ENCODE data around the gene RAVER1. TPM values are rescaled to one million over a fixed set of nuclear protein-coding genes. Genes with fewer than 3 reads are reported as not detected.

Gene RAVER1
- total and polyA plus RNA-seq, 2 of the 8 experiments (the other 6 are each of a cell fraction or from before 2014, with no cell fraction given), result 5.7 to 70.5 TPM

GRCh38 chr19:10266706-10267105 is 66.6 kb downstream of the RAVER1 start (continued):
- no peak for TF ChIP-seq KDM5A (IDR thresholded peaks at IDR 0.05; ENCODE audit: low read length)
- no peak for TF ChIP-seq ZNF274 (IDR thresholded peaks at IDR 0.05; ENCODE audit: borderline replicate concordance, extremely low read depth, low read length)

Small RNAs within 50 kb of the gene (small RNA-seq; reads per million reads assigned to genes)
- not detected for gene AC011511.1 (ENCODE audit: insufficient read depth)
- gene AC011511.4 (ENCODE audit: insufficient read depth), result not detected

Other genes starting within 250 kb of the RAVER1 start
- 24.5 and 25.3 TPM in 2 replicates for gene SHFL, start 247.2 kb downstream of the RAVER1 start, total RNA-seq (2021; fragmentation: NEBNext Ultra II Directional; extraction: Animal tissue kit (Norgen Biotek cat#: 25700))
- 37.1 and 47.0 TPM in 2 replicates for gene SHFL, start 247.2 kb downstream of the RAVER1 start, polyA plus RNA-seq (2011; rRNA removed)
- not detected in 2 replicates for gene ANGPTL6, start 230.9 kb downstream of the RAVER1 start, total RNA-seq (2021; fragmentation: NEBNext Ultra II Directional; extraction: Animal tissue kit (Norgen Biotek cat#: 25700))
- 0.20 and 0.38 TPM in 2 replicates for gene ANGPTL6, start 230.9 kb downstream of the RAVER1 start, polyA plus RNA-seq (2011; rRNA removed)
- 72.6 and 74.4 TPM in 2 replicates for gene PPAN, start 227.2 kb downstream of the RAVER1 start, total RNA-seq (2021; fragmentation: NEBNext Ultra II Directional; extraction: Animal tissue kit (Norgen Biotek cat#: 25700))
- 48.8 and 74.7 TPM in 2 replicates for gene PPAN, start 227.2 kb downstream of the RAVER1 start, polyA plus RNA-seq (2011; rRNA removed)
- gene P2RY11, start 221.8 kb downstream of the RAVER1 start, total RNA-seq (2021; fragmentation: NEBNext Ultra II Directional; extraction: Animal tissue kit (Norgen Biotek cat#: 25700)), result 17.8 and 18.0 TPM in 2 replicates
- gene P2RY11, start 221.8 kb downstream of the RAVER1 start, polyA plus RNA-seq (2011; rRNA removed), result 9.2 and 16.2 TPM in 2 replicates
- gene EIF3G, start 213.6 kb downstream of the RAVER1 start, total RNA-seq (2021; fragmentation: NEBNext Ultra II Directional; extraction: Animal tissue kit (Norgen Biotek cat#: 25700)), result 281 and 284 TPM in 2 replicates
- gene EIF3G, start 213.6 kb downstream of the RAVER1 start, polyA plus RNA-seq (2011; rRNA removed), result 238 and 426 TPM in 2 replicates
- 208 and 210 TPM in 2 replicates for gene DNMT1, start 138.6 kb downstream of the RAVER1 start, total RNA-seq (2021; fragmentation: NEBNext Ultra II Directional; extraction: Animal tissue kit (Norgen Biotek cat#: 25700))
- gene DNMT1, start 138.6 kb downstream of the RAVER1 start, polyA plus RNA-seq (2011; rRNA removed), result 101 and 121 TPM in 2 replicates
- 18.7 and 19.4 TPM in 2 replicates for gene S1PR2, start 102.2 kb downstream of the RAVER1 start, total RNA-seq (2021; fragmentation: NEBNext Ultra II Directional; extraction: Animal tissue kit (Norgen Biotek cat#: 25700))
- 16.2 and 17.5 TPM in 2 replicates for gene S1PR2, start 102.2 kb downstream of the RAVER1 start, polyA plus RNA-seq (2011; rRNA removed)
- gene MRPL4, start 81.3 kb downstream of the RAVER1 start, total RNA-seq (2021; fragmentation: NEBNext Ultra II Directional; extraction: Animal tissue kit (Norgen Biotek cat#: 25700)), result 82.3 and 90.7 TPM in 2 replicates
- gene MRPL4, start 81.3 kb downstream of the RAVER1 start, polyA plus RNA-seq (2011; rRNA removed), result 187 and 282 TPM in 2 replicates
- gene ICAM1, start 62.4 kb downstream of the RAVER1 start, total RNA-seq (2021; fragmentation: NEBNext Ultra II Directional; extraction: Animal tissue kit (Norgen Biotek cat#: 25700)), result 3.8 and 4.0 TPM in 2 replicates
- gene ICAM1, start 62.4 kb downstream of the RAVER1 start, polyA plus RNA-seq (2011; rRNA removed), result 5.2 and 9.4 TPM in 2 replicates
- gene ICAM4, start 46.6 kb downstream of the RAVER1 start, total RNA-seq (2021; fragmentation: NEBNext Ultra II Directional; extraction: Animal tissue kit (Norgen Biotek cat#: 25700)), result 1.3 and 1.5 TPM in 2 replicates
- 4.1 and 6.3 TPM in 2 replicates for gene ICAM4, start 46.6 kb downstream of the RAVER1 start, polyA plus RNA-seq (2011; rRNA removed)
- gene ICAM5, start 43.6 kb downstream of the RAVER1 start, total RNA-seq (2021; fragmentation: NEBNext Ultra II Directional; extraction: Animal tissue kit (Norgen Biotek cat#: 25700)), result 1.9 and 4.8 TPM in 2 replicates
- 3.9 and 9.0 TPM in 2 replicates for gene ICAM5, start 43.6 kb downstream of the RAVER1 start, polyA plus RNA-seq (2011; rRNA removed)
- 4.6 and 5.1 TPM in 2 replicates for gene ZGLP1, start 23.7 kb downstream of the RAVER1 start, total RNA-seq (2021; fragmentation: NEBNext Ultra II Directional; extraction: Animal tissue kit (Norgen Biotek cat#: 25700))
- 4.2 and 8.2 TPM in 2 replicates for gene ZGLP1, start 23.7 kb downstream of the RAVER1 start, polyA plus RNA-seq (2011; rRNA removed)
- 27.0 and 27.8 TPM in 2 replicates for gene FDX2, start 17.5 kb downstream of the RAVER1 start, total RNA-seq (2021; fragmentation: NEBNext Ultra II Directional; extraction: Animal tissue kit (Norgen Biotek cat#: 25700))
- gene FDX2, start 17.5 kb downstream of the RAVER1 start, polyA plus RNA-seq (2011; rRNA removed), result 64.4 and 80.2 TPM in 2 replicates
- 16.5 TPM in 2 replicates for gene ICAM3, start 6.1 kb upstream of the RAVER1 start, total RNA-seq (2021; fragmentation: NEBNext Ultra II Directional; extraction: Animal tissue kit (Norgen Biotek cat#: 25700))
- 15.4 and 18.9 TPM in 2 replicates for gene ICAM3, start 6.1 kb upstream of the RAVER1 start, polyA plus RNA-seq (2011; rRNA removed)
- 40.8 and 42.7 TPM in 2 replicates for gene TYK2, start 47.0 kb upstream of the RAVER1 start, total RNA-seq (2021; fragmentation: NEBNext Ultra II Directional; extraction: Animal tissue kit (Norgen Biotek cat#: 25700))
- 32.1 and 47.6 TPM in 2 replicates for gene TYK2, start 47.0 kb upstream of the RAVER1 start, polyA plus RNA-seq (2011; rRNA removed)
- gene CDC37, start 70.0 kb upstream of the RAVER1 start, total RNA-seq (2021; fragmentation: NEBNext Ultra II Directional; extraction: Animal tissue kit (Norgen Biotek cat#: 25700)), result 162 and 164 TPM in 2 replicates
- gene CDC37, start 70.0 kb upstream of the RAVER1 start, polyA plus RNA-seq (2011; rRNA removed), result 181 and 285 TPM in 2 replicates
- 4.4 and 5.0 TPM in 2 replicates for gene PDE4A, start 87.0 kb upstream of the RAVER1 start, total RNA-seq (2021; fragmentation: NEBNext Ultra II Directional; extraction: Animal tissue kit (Norgen Biotek cat#: 25700))
- gene PDE4A, start 87.0 kb upstream of the RAVER1 start, polyA plus RNA-seq (2011; rRNA removed), result 2.0 and 3.4 TPM in 2 replicates
- 80.6 and 82.0 TPM in 2 replicates for gene KEAP1, start 169.8 kb upstream of the RAVER1 start, total RNA-seq (2021; fragmentation: NEBNext Ultra II Directional; extraction: Animal tissue kit (Norgen Biotek cat#: 25700))
- 106 and 117 TPM in 2 replicates for gene KEAP1, start 169.8 kb upstream of the RAVER1 start, polyA plus RNA-seq (2011; rRNA removed)
- gene S1PR5, start 183.9 kb upstream of the RAVER1 start, total RNA-seq (2021; fragmentation: NEBNext Ultra II Directional; extraction: Animal tissue kit (Norgen Biotek cat#: 25700)), result 8.6 and 8.7 TPM in 2 replicates
- gene S1PR5, start 183.9 kb upstream of the RAVER1 start, polyA plus RNA-seq (2011; rRNA removed), result 2.4 and 3.6 TPM in 2 replicates
- 43.7 and 51.4 TPM in 2 replicates for gene ATG4D, start 210.4 kb upstream of the RAVER1 start, total RNA-seq (2021; fragmentation: NEBNext Ultra II Directional; extraction: Animal tissue kit (Norgen Biotek cat#: 25700))
- 39.6 and 68.7 TPM in 2 replicates for gene ATG4D, start 210.4 kb upstream of the RAVER1 start, polyA plus RNA-seq (2011; rRNA removed)
- gene KRI1, start 232.5 kb upstream of the RAVER1 start, total RNA-seq (2021; fragmentation: NEBNext Ultra II Directional; extraction: Animal tissue kit (Norgen Biotek cat#: 25700)), result 45.2 and 50.1 TPM in 2 replicates
- gene KRI1, start 232.5 kb upstream of the RAVER1 start, polyA plus RNA-seq (2011; rRNA removed), result 14.2 and 19.4 TPM in 2 replicates
- gene CDKN2D, start 235.4 kb upstream of the RAVER1 start, total RNA-seq (2021; fragmentation: NEBNext Ultra II Directional; extraction: Animal tissue kit (Norgen Biotek cat#: 25700)), result 2.6 and 3.0 TPM in 2 replicates
- 4.0 and 4.2 TPM in 2 replicates for gene CDKN2D, start 235.4 kb upstream of the RAVER1 start, polyA plus RNA-seq (2011; rRNA removed)

All from H1 (cell line).